NCI-H69 (cell line): ENCODE results near the gene COX20.
"Not testable (repeated sequence)": the region's sequence is repeated elsewhere in the genome, so short reads cannot be mapped to it uniquely, and the experiment has no call there.

Experiments
- DNase-seq: peaks from one replicate; lab custom pipeline; 2025; lab: John Stamatoyannopoulos, UW

Gene COX20, protein sequence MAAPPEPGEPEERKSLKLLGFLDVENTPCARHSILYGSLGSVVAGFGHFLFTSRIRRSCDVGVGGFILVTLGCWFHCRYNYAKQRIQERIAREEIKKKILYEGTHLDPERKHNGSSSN

DNA sequence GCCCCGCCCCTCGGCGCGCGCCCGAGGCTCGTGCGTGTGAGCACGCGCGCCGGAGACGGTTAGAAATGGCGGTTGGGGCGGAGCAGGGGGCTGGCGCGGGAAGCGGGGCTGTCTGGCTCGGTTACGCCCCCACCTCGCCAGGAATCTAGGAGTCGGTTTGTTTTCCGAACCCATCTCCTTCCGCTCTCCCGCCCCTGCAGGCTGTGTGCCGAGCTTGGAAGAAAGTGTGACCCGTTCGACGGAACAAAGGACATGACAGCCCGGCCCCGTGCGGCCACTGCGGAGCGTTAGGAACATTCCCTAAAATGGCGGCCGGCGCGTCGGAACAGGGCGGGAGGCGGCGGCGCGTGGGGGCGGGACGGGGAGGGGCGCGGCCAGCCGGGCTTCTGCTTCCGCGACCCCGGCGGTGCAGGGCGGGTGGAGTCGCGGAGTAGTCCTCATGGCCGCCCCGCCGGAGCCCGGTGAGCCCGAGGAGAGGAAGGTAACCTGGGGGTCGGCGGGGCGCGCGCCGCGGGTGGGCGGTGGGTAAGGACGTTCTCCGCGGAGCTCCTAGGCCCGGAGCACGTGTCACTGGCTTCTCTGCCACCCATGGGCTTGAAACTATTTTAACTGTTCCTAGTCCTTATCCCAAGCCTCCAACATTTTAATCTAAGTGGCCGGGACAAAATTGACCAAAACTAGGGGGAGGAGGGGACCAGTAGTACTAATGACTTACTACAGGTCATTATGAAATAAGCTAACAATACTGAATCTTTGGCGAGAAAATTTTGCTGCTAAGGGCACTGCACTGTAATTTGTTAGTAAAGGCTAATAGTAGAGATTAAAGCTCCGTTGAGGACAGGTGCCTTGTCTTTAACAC, at the start of gene COX20:
Gene COX20 (plus strand): TSS at position 383 of the 859 bp plus-strand sequence. CDS start 57 bp downstream, at position 440.
- DNase-seq, result peak; percentile 99

DNA sequence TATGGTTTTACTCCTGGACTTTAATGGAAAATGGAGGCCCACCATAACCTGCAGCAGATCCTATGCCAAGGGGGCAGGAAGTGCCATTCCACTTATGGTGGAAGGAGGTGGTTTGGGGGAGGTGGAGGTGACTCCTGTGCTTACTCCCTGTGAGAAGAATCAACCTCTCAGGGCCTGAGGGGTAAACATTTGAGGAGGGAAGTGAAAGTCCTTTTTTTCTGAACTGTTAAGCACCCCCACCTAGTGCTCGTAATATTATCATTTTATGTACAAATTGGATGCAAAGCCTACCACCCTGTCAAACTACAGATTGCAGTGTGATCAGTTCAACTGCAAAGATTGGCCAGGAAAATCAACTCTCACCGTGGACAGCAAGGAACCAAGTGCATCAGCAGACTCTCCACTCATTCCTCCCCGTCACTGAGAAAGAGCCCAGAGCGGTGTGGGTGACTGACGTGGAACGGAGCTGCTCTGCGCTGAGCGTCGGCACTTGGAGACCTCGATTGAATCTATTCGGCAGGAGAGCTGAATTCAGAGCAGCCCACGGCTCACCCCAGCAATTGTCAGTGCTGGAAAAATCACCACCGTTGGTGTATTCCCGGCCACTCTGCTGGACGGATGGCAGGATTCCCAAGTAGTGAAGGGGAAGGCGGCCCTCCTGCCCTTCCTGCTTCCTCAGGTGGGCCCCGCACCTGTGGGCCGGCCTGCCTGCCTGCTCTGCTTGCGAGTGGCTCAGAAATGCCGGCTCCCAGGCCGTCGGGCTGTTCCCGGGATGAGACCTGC, 46.8 kb upstream of the COX20 start:
- no peak for DNase-seq

DNA sequence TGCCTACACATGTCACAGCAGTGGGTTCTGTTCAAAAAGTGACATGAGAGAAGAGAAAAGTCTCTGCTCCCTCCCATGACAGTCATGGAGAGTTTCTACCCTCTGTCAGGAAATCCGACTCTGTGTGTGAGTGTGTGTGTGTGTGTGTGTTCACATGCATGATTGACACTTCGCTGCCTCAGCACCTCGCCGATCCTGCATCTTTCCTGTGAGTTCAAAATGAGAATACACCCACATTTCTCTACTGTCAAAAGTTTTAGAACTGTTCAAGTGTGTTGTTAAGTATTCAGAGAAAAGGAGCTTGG, 46.2 kb upstream of the COX20 start:
- DNase-seq, result no peak

DNA sequence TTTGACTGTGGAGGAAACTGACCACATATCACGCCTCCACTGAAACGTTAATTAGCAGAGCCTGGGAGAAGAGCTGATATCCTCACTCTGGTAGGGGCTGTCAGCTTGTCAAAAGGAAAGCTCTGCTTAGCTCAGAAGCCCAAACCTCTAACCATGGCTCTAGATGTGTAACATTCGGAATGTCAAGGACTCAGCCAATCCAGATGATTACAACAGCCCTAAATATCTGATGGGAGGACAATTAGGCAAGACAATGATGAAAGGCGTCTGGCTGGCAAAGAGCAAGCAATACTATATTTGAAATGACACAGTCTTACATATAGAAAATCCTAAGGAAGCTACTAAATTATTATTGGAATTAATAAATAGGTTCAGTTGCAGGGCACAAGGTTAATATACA, 45.7 kb upstream of the COX20 start:
- no peak for DNase-seq

DNA sequence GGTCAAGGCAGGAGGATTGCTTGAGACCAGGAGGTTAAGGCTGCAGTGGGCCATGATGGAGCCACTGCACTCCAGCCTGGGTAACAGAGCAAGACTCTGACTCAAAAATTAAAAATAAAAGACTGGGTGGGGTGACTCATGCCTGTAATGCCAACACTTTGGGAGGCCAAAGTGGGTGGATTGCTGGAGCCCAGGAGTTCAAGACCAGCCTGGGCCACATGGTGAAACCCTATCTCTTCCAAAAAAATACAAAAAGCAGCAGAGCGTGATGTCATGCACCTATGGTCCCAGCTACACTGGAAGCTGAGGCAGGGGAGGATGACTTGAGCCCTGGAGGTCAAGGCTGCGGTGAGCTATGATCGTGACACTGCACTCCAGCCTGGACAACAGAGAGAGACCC, 44.4 kb upstream of the COX20 start:
- DNase-seq, result no peak

DNA sequence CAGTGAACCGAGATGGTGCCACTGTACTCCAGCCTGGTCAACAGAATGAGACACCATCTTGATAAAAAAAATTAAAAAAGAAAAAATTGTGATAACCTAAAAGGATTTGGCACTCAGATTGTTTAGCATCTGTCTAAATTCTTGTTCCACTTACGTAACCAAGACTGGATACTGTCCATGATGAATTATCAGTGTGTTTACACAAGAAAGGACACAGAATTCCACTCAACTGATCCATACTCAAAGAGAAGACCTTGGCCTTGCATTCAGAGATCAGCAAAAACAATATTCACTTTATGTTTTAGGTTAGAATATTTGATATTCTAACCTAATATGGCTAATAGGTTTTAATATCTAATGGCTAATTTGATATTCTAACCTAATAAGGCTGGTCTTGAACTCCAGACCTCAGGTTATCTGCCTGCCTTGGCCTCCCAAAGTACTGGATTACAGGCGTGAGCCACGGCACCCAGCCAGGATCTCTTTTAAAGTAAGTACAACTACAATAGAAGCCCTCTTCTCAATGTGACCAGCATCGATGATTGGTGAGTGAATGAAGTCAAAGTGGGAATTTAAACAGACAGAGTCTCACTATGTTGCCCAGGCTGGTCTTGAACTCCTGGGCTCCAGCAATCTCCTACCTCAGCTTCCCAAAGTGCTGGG, 43.1 kb upstream of the COX20 start:
- DNase-seq, result no peak

DNA sequence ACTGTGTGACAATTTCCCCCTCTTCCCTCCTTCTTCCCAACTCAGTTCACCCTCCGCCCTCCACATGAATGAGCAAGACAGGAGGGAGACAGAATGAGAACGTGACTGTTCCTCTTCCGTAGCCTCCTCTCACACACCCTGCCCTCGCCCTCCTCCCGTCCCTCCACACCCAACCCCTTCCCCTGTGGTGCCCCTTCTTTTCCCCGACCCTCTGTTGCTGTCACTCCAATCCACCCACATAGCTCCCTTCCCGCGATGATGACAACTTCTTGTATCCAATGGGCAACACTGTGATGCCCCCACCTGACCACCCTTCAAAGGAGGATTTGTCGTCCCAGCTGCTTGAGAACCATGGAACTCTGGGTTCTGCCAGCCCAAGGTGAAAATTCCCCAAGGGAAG, 41.4 kb upstream of the COX20 start:
- no peak for DNase-seq

DNA sequence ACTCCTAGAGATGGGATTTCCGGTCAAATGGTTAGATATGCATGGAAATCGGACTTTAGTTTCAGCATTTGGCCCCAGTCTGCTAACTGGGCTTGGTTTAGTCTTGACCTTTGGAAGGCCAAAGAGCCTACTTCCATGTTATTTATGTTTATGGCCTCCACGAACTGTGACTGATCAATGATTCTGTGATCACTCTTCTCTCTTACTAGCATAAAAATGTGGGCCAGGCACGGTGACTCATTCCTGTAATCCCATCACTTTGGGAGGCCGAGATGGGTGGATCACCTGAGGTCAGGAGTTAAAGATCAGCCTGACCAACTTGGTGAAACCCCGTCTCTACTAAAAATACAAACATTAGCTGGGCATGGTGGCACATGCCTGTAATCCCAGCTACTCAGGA, 40.9 kb upstream of the COX20 start:
- not testable (repeated sequence) for DNase-seq

DNA sequence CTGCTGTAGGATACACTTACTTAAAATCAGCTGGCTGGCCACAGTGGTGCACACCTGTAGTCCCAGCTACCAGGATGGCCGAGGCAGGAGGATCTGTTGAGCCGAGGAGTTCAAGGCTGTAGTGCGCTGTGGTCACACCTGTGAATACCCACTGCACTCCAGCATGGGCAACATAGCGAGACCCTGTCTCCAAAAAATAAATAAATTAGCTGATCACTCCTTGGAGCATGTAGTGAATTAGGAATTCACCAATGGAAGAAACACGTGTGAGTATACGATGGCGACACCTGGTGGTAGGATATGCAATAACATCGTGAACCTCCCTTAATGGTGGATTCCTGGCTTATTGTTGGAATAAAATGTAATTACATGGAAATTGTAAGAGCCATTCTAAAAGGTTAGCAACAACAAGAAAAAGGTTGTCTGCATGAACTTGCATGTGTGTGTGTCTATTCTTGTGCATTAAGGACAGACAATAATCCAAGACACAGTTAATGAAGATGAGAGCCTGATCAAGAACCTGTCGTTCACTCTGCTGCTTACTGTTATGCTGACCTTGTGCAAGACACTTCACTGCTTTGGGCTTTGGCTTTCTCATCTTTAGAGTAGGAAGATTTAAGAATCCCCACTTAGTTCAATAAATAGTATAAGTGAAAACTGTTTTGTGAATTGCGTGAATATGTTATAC, 38.6 kb upstream of the COX20 start:
- peak; percentile 70 for DNase-seq

DNA sequence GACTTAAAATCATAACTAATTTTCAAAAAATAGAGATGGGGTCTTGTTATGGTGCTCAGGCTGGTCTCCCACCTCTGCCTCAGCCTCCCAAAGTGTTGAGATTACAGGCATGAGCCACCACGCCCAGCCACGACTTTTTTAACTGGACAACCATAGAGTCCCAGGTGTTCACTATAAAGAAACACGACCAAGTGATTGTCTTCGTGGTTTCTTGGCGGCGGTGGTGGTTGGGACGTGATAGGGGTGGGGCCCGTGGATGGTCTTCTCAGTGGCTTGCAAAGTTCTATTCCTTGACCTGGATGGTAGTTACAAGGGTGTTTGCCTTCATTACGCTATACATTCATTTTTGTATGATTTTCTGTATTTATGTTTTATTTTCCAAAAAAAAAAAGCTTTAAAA, 34.6 kb upstream of the COX20 start:
- DNase-seq, result no peak

DNA sequence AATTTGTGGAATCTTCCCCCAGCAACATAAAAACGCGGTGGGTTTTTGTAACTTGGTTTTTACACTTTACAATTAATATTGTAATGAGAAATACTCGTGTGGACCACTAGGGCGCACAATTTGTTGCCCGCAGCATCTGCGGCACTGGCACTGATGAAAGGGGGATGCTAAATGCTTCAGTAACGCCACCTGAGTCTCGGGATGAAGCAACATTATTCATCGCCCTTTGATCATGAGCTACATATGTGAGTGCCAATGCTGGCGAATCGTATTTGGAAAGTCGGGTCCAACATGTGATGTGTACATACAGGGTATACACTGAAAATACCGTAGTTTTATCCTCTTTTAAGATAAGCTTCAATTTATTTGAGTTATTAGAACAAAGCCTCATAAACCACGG, 34.2 kb upstream of the COX20 start:
- DNase-seq, result peak; percentile 80

DNA sequence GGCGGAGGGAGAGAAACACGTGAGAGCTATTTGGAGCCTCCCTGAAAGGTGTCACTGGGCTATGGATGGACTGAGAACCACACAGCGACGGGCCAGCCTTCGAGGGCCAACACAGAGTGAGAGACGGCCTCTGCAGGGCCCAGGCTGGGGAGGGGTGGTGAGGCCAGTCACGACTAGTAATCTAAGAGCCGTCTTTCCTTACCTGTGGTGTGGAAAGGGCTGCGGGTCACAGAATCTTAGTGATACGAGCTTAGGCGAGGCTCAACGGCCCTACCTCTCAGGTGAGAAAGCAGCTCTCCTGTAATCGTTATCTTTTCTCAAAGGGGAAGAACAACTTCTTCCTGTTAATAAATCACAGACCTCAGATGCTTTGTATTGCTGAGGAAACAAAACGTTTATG, 33.4 kb upstream of the COX20 start:
- DNase-seq, result no peak

DNA sequence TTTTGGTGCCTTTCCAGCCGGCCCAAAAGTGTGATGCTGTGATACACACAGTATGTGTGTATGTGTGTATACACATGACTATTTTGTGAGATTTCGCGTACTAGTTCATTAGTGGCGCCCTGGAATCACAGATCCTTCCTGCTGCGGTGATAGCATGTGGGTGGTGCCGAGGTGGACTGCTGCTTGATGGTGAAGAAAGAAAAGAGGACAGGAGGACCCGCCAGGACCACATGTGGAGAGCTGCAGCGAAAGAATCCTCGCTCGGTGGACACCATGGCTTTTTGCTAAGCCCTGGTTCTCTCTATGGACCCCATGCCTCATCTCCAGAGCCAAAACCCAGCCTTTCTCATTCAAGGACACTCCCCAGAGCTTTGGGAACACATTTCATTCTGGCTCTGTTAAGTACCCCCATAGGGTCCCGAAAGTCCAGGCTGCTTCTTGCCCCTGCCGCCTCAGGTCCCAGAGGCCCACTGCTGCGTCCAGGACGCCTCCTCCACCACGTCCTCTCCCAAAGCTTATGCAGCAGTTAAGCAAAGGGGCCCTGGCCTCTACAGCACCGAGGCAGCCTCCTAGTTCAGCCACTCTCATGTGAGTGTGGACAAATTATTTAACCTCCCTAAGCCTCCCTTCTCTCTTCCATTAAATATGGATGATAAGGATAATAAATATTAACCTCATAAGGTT, 32.8 kb upstream of the COX20 start:
- no peak for DNase-seq

DNA sequence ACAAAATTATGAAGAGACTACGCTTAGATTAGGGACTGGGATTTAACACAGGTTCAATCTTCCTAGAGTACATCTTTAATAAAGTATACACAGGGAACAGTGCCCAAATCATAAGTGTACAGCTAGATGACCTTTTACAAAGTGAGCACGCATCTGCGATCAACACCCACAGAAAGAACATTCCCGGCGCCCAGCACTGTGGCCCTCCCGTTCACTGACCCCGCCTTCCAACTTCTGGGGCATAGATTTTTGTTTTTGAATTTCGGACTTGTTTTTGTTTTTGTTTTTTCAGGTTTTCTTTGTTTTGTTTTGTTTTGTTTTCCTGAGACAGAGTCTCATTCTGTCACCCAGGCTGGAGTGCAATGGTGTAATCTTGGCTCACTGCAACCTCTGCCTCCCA, 30.6 kb upstream of the COX20 start:
- no peak for DNase-seq

DNA sequence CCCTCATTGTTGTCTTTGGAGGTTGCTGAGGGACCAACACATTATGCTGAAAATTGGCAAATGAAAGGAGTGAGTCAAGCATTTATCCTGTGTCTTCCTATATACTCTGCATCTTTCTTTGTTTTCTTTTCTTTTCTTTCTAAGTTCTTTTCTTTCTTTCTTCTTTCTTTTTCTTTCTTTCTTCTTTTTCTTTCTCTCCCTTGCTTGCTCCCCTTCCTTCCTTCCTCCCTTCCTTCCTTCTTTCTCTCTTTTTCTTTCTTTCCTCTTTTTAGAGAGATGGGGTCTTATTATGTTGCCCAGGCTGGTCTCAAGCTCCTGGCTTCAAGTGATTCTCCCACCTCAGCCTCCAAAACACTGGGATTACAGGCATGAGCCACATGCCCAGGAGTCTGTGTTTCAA, 28.3 kb upstream of the COX20 start:
- no peak for DNase-seq

DNA sequence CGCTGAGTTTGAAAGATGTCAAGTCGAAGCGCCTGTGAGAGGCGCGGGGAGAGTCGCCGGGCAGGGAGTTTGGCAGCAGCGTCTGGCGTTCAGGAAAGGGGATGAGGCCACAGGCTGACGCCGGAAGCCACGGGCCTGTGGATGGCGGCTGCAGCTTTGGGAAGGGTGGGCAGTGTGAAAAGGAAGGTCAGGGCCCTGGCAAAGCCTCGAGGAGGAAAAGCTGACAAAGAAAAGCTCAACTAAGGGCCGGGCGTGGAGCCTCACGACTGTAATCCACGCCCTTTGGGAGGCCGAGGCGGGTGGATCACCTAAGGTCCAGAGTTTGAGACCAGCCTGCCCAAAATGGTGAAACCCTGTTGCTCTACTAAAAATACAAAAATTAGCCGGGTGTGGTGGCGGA, 25.2 kb upstream of the COX20 start:
- no peak for DNase-seq

DNA sequence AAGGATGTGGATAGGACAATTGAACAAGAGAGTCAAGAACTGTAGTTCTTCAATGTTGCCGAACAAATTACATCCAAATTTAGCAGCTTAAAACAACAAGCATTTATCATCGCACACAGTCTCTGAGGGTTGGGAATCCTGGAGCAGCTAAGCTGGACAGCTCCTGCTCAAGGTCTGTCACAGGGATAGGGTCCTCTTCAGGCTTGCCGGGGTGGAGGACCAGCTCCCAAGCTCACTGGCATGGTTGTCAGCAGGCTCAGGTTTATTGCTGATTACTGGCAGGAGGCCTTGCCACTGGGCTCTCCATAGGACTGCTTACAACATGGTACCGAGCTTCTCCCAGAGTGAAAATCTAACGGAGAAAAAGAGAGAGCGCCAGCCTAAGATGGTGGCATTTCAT, 22.1 kb upstream of the COX20 start:
- no peak for DNase-seq

DNA sequence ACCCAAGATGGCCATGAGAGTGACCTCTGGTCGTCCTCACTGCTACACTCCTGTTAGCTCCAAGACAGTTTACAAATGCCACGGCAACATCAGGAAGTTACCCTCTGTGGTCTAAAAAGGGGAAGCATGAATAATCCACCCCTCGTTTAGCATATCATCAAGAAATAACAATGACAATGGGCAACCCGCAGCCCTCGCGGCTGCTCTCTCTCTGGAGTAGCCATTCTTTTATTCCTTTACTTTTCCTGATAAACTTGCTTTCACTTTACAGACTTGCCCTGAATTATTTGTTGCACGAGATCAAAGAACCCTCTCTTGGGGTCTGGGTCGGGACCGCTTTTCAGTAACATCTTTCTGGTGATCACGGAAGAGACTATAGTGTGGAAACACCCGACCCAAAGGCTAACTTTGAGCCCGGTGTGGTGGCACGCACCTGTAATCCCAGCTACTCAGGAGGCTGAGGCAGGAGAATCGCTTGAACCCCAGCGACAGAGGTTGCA, 19.8 kb upstream of the COX20 start:
- DNase-seq, result no peak

DNA sequence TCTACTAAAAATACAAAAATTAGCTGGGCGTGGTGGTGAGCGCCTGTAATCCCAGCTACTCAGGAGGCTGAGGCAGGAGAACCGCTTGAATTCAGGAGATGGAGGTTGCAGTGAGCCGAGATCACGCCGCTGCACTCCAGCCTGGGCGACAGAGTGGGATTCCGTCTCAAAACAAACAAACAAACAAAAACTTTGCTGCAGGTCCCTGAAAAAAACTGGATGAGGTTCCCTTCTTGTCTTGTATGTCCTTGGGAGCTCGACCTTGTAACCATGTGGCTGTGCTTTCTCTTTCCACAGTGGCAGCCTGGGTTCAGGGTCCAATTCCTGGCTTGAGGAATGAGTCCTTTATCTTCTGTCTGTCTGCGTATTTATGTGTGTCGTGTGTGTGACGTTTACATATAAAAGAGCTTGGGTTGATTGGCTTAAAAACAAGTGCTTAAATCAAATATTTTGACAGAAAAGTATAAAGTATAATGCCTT, 18.0 kb upstream of the COX20 start:
- no peak for DNase-seq

DNA sequence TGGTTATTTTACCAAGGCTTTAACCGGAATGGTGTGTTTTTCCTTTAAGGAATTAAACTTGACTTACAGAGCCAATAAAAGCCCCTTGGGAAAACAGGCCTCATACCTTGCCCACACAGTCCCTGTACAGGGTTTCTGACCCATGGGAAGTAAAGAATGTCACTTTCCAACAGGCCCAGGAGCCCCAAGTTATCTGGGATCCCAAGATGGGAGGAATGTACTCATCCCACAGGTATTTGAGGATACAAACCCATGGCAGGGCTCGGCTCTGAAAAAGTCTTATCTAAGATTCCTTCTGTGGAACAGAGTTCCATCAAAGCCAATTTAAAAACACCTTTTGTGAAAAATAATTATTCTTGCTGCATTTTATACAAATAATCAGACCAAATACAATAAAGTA, 15.3 kb upstream of the COX20 start:
- no peak for DNase-seq

DNA sequence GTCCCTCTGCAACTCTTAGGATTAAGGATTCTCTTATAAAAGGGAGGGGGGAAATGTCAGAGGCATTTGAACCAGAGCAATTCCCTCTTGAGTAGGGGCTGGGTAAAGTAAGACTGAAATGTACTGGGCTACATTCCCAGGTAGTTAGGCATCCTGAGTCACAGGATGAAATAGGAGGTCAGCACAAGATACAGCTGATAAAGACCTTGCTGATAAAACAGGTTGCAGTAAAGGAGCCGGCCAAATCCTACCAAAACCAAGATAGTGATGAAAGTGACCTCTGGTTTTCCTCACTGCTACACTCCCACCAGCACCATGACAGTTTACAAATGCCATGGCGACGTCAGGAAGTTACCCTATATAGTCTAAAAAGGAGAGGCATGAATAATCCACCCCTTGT, 14.3 kb upstream of the COX20 start:
- DNase-seq, result no peak
